H9 (cell line): ENCODE results near the gene OXCT1. TPM values are rescaled to one million over a fixed set of nuclear protein-coding genes. Genes with fewer than 3 reads are reported as not detected.

Experiments
- DNase-seq: peaks from one replicate; pipeline ENCODE4 v3.0.0-alpha.2; 2017
- H2AFZ ChIP-seq: one replicate; pipeline ENCODE4 v1.6.1; 2013; ENCODE audit warnings: mild to moderate bottlenecking, low read length, control low read depth, moderate library complexity
- H2AK5ac ChIP-seq: 2 replicates; pipeline ENCODE4 v1.6.1; 2013; ENCODE audit warnings: low read length, control low read depth, mixed read lengths; ENCODE audit not compliant: insufficient read length
- H2BK120ac ChIP-seq: one replicate; pipeline ENCODE4 v1.6.1; 2013; ENCODE audit warnings: low read depth, mild to moderate bottlenecking, low read length, control low read depth, inconsistent platforms; ENCODE audit not compliant: poor library complexity, severe bottlenecking
- H2BK12ac ChIP-seq: 2 replicates; pipeline ENCODE4 v1.6.1; 2013; ENCODE audit warnings: low read length, control low read depth, mixed read lengths, low read depth; ENCODE audit not compliant: insufficient read length
- H2BK15ac ChIP-seq: 2 replicates; pipeline ENCODE4 v1.6.1; 2013; ENCODE audit warnings: low read depth, low read length, control low read depth
- H2BK20ac ChIP-seq: one replicate; pipeline ENCODE4 v1.6.1; 2013; ENCODE audit warnings: low read depth, mild to moderate bottlenecking, low read length, control low read depth, inconsistent platforms; ENCODE audit not compliant: poor library complexity, severe bottlenecking
- H2BK5ac ChIP-seq: 2 replicates; pipeline ENCODE4 v1.6.1; 2013; ENCODE audit warnings: low read length, control low read depth, mixed read lengths; ENCODE audit not compliant: insufficient read length
- H3K14ac ChIP-seq: 2 replicates; pipeline ENCODE4 v1.6.1; 2013; ENCODE audit warnings: low read length, control low read depth; ENCODE audit not compliant: insufficient read depth
- H3K18ac ChIP-seq: 2 replicates; pipeline ENCODE4 v1.6.1; 2013; ENCODE audit warnings: low read depth, mild to moderate bottlenecking, mixed read lengths, low read length, control low read depth; ENCODE audit not compliant: insufficient read length
- H3K23ac ChIP-seq: 2 replicates; pipeline ENCODE4 v1.6.1; 2013; ENCODE audit warnings: low read length, control low read depth, mixed read lengths, low read depth; ENCODE audit not compliant: insufficient read length
- H3K23me2 ChIP-seq: 2 replicates; pipeline ENCODE4 v1.6.1; 2013; ENCODE audit warnings: low read depth, mild to moderate bottlenecking, mixed read lengths, low read length, control low read depth; ENCODE audit not compliant: insufficient read length, poor library complexity, severe bottlenecking
- H3K27ac ChIP-seq: 2 replicates; pipeline ENCODE4 v1.5.1; 2013; ENCODE audit warnings: low read length, control low read depth, mixed read lengths, low read depth; ENCODE audit not compliant: insufficient read length
- H3K27me3 ChIP-seq: 2 replicates; pipeline ENCODE4 v1.6.1; 2013; ENCODE audit warnings: low read length, control low read depth, inconsistent platforms; ENCODE audit not compliant: insufficient read depth
- H3K4ac ChIP-seq: 2 replicates; pipeline ENCODE4 v1.6.1; 2013; ENCODE audit warnings: low read depth, mild to moderate bottlenecking, control low read depth, inconsistent platforms, low read length, moderate library complexity
- H3K4me1 ChIP-seq: 2 replicates; pipeline ENCODE4 v1.6.1; 2013; ENCODE audit warnings: low read length, control low read depth, inconsistent platforms; ENCODE audit not compliant: insufficient read depth
- H3K4me2 ChIP-seq: 2 replicates; pipeline ENCODE4 v1.6.1; 2013; ENCODE audit warnings: low read length, control low read depth, mixed read lengths; ENCODE audit not compliant: insufficient read length, insufficient read depth
- H3K56ac ChIP-seq: 2 replicates; pipeline ENCODE4 v1.6.1; 2013; ENCODE audit warnings: low read depth, mild to moderate bottlenecking, mixed read lengths, low read length, control low read depth; ENCODE audit not compliant: insufficient read length
- H3K79me1 ChIP-seq: 2 replicates; pipeline ENCODE4 v1.6.1; 2013; ENCODE audit warnings: low read depth, mild to moderate bottlenecking, moderate library complexity, low read length, control low read depth, inconsistent platforms; ENCODE audit not compliant: insufficient read depth, poor library complexity, severe bottlenecking
- H3K79me2 ChIP-seq: 2 replicates; pipeline ENCODE4 v1.6.1; 2013; ENCODE audit warnings: low read length, control low read depth, inconsistent platforms; ENCODE audit not compliant: insufficient read depth
- H3K9ac ChIP-seq: 2 replicates; pipeline ENCODE4 v1.6.1; 2013; ENCODE audit warnings: low read length, control low read depth, mixed read lengths; ENCODE audit not compliant: insufficient read length; ENCODE audit errors: extremely low read depth
- H3K9me3 ChIP-seq: one replicate; pipeline ENCODE4 v1.6.1; 2013; ENCODE audit warnings: low read depth, low read length, inconsistent platforms; ENCODE audit not compliant: control insufficient read depth
- H3T11ph ChIP-seq: one replicate; pipeline ENCODE4 v1.6.1; 2013; ENCODE audit warnings: mild to moderate bottlenecking, low read length, control low read depth, inconsistent platforms
- H4K20me1 ChIP-seq: one replicate; pipeline ENCODE4 v1.6.1; 2013; ENCODE audit not compliant: control insufficient read depth, insufficient read length, insufficient read depth
- H4K5ac ChIP-seq: 2 replicates; pipeline ENCODE4 v1.6.1; 2013; ENCODE audit warnings: low read depth, mild to moderate bottlenecking, mixed read lengths, low read length, control low read depth; ENCODE audit not compliant: insufficient read length
- H4K8ac ChIP-seq: replicated peaks from 2 replicates; pipeline ENCODE4 v1.6.1; 2013; ENCODE audit warnings: low read length, control low read depth, mixed read lengths, low read depth; ENCODE audit not compliant: insufficient read length
- H4K91ac ChIP-seq: 2 replicates; pipeline ENCODE4 v1.6.1; 2013; ENCODE audit warnings: low read depth, mild to moderate bottlenecking, moderate library complexity, mixed read lengths, low read length, control low read depth; ENCODE audit not compliant: insufficient read length
- H3K27ac Mint-ChIP-seq, 3 experiments: 2 replicates in 2 of 3; 3 replicates in 1 of 3; pipeline ENCODE4 v1.8.0; 2020 to 2021; ENCODE audit warnings: mixed read lengths in 3 of 3, mild to moderate bottlenecking in 1 of 3, moderate library complexity in 1 of 3
- H3K27me3 Mint-ChIP-seq: 2 replicates; pipeline ENCODE4 v1.8.0; 2021; ENCODE audit warnings: low read depth, mild to moderate bottlenecking, moderate library complexity, mixed read lengths
- H3K36me3 Mint-ChIP-seq, 3 experiments: 2 replicates in 2 of 3; 3 replicates in 1 of 3; pipeline ENCODE4 v1.8.0; 2020 to 2021; ENCODE audit warnings: low read depth in 3 of 3, mixed read lengths in 3 of 3; ENCODE audit not compliant: insufficient read depth in 1 of 3
- H3K4me1 Mint-ChIP-seq, 2 experiments: 2 replicates each; pipeline ENCODE4 v1.8.0; 2020; ENCODE audit warnings: mixed read lengths in 2 of 2
- H3K4me3 Mint-ChIP-seq, 2 experiments: 2 replicates in 1 of 2; 3 replicates in 1 of 2; pipeline ENCODE4 v1.8.0; 2020 to 2021; ENCODE audit warnings: mild to moderate bottlenecking in 2 of 2, mixed read lengths in 2 of 2, moderate library complexity in 1 of 2
- H3K9me3 Mint-ChIP-seq, 2 experiments: 2 replicates in 1 of 2; 3 replicates in 1 of 2; pipeline ENCODE4 v1.8.0; 2020; ENCODE audit warnings: mild to moderate bottlenecking in 2 of 2, mixed read lengths in 2 of 2, moderate library complexity in 1 of 2
- WGBS: extraction: QIAGEN DNeasy Blood & Tissue Kit; methylation state at CpG from one replicate; pipeline ENCODE4 v1.1.7; 2013; ENCODE audit warnings: missing lambda C conversion rate, low lambda C conversion rate, mixed read lengths; ENCODE audit not compliant: insufficient read length; ENCODE audit errors: extremely low coverage; 5-methylcytosine and 5-hydroxymethylcytosine counted together
- total RNA-seq: library from RNA; stranded (reverse); gene quantifications from 2 replicates; pipeline ENCODE4 v1.2.1, GENCODE V29; 2021
- TF ChIP-seq, protein P1 (sequence below): fragments of 200-600 bp; sonication (generic); conservative IDR thresholded peaks from 3 replicates; pipeline ENCODE4 v1.8.0; 2021; ENCODE audit warnings: antibody characterized with exemption, mild to moderate bottlenecking

OXCT1 gene
- total RNA-seq, 1 experiment from 2014 or later: 25.6 TPM

DNA sequence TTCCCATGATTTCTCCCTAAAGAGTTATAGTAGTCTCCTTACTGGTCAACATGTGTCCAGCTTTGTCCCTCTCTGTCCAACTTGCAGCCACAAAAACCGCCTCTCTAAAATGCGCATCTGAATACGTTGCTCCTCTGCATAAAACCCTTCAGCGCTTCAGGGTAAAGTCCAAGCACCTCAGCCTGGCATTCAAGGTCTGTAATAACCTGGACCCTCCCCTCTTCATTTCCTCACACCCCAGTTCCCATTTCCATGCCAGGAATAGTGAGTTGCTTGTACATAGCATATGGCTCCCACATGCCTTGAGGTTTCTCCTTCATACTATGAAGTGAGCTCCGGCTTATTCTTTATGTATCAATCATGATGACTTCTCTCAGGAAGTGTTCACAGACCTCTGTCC, 101.5 kb downstream of the OXCT1 start:
- no CpG with 5 or more reads among the region's 5 CpGs for WGBS
- no peak overlapping the region for H3K4me3 Mint-ChIP-seq
- Histone ChIP-seq H3K27ac (no peak overlapping the region), H2BK15ac (no peak overlapping the region), H2BK12ac (no peak overlapping the region), H3K79me2 (no peaks in the 10 kb centered on the region), H3K56ac (no peak overlapping the region), H3K4me1 (no peaks in the 10 kb centered on the region), H4K91ac (no peak overlapping the region), H3K9ac (no peak overlapping the region), H4K5ac (no peak overlapping the region), H3K18ac (no peak overlapping the region), H3K23me2 (no peaks in the 10 kb centered on the region), H3K14ac (no peak overlapping the region), H2BK5ac (no peak overlapping the region), H4K8ac (no peak overlapping the region), H3K23ac (no peak overlapping the region), H3K4me2 (no peak overlapping the region), H3T11ph (no peak overlapping the region), H3K9me3 (no peaks in the 10 kb centered on the region), H2AK5ac (no peak overlapping the region), H2BK120ac (no peak overlapping the region), H3K27me3 (no peaks in the 10 kb centered on the region), H3K79me1 (no peaks in the 10 kb centered on the region), H2AFZ (no peak overlapping the region), H2BK20ac (no peak overlapping the region), H4K20me1 (no peaks in the 10 kb centered on the region), H3K4ac (no peak overlapping the region)
- H3K27ac Mint-ChIP-seq: peak overlapping the region in 2 of 3 experiments; percentile 20 to 71; a peak in 4 of 7 replicates
- no peaks in the 10 kb centered on the region for H3K27me3 Mint-ChIP-seq
- no peaks in the 10 kb centered on the region for H3K4me1 Mint-ChIP-seq
- TF ChIP-seq, protein P1, sequence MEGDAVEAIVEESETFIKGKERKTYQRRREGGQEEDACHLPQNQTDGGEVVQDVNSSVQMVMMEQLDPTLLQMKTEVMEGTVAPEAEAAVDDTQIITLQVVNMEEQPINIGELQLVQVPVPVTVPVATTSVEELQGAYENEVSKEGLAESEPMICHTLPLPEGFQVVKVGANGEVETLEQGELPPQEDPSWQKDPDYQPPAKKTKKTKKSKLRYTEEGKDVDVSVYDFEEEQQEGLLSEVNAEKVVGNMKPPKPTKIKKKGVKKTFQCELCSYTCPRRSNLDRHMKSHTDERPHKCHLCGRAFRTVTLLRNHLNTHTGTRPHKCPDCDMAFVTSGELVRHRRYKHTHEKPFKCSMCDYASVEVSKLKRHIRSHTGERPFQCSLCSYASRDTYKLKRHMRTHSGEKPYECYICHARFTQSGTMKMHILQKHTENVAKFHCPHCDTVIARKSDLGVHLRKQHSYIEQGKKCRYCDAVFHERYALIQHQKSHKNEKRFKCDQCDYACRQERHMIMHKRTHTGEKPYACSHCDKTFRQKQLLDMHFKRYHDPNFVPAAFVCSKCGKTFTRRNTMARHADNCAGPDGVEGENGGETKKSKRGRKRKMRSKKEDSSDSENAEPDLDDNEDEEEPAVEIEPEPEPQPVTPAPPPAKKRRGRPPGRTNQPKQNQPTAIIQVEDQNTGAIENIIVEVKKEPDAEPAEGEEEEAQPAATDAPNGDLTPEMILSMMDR: no peak
- H3K36me3 Mint-ChIP-seq: no peaks in the 10 kb centered on the region
- no peaks in the 10 kb centered on the region for H3K9me3 Mint-ChIP-seq
- no peak for DNase-seq
